IMR-90 (cell line): ENCODE results near the gene FHAD1. TPM values are rescaled to one million over a fixed set of nuclear protein-coding genes. Genes with fewer than 3 reads are reported as not detected.

Experiments
- ATAC-seq: fragments of 200-7000 bp; cut with Tn5 transposase; 2 replicates; pipeline ENCODE4 v1.9.1; 2020; ENCODE audit warnings: low read depth, mild to moderate bottlenecking, moderate library complexity
- BruUV-seq: library from RNA; stranded (reverse); fragments of 400-500 nt; replicated peaks from 2 replicates; lab custom pipeline; 2021; lab: Mats Ljungman, UMichigan
- CTCF ChIA-PET: fragments of 300-600 bp; formaldehyde crosslinking; extraction: SDS; loops from one replicate; lab custom pipeline; 2021; ENCODE audit warnings: antibody characterized with exemption; lab: Yijun Ruan, JAX
- POLR2A ChIA-PET: fragments of 300-600 bp; sonication (Branson Sonifier 250); formaldehyde crosslinking; loops from one replicate; lab custom pipeline; 2022; ENCODE audit warnings: antibody characterized with exemption; ENCODE audit not compliant: unreplicated experiment; lab: Charles Lee
- DNase-seq: peaks from one replicate; pipeline ENCODE4 v3.0.0; 2013
- H2AFZ ChIP-seq: replicated peaks from 2 replicates; pipeline ENCODE3; 2013; ENCODE audit warnings: low read length, mild to moderate bottlenecking; ENCODE audit not compliant: poor library complexity
- H2AK5ac ChIP-seq: 2 replicates; pipeline ENCODE4 v1.6.1; 2013; ENCODE audit warnings: low read depth, low read length, inconsistent platforms
- H2AK9ac ChIP-seq: replicated peaks from 2 replicates; pipeline ENCODE3; 2013; ENCODE audit warnings: mild to moderate bottlenecking, low read depth, low read length, moderate library complexity; ENCODE audit not compliant: poor library complexity
- H2BK120ac ChIP-seq: 2 replicates; pipeline ENCODE4 v1.6.1; 2013; ENCODE audit warnings: low read depth, low read length, inconsistent platforms
- H2BK15ac ChIP-seq: 3 replicates; pipeline ENCODE4 v1.6.1; 2013; ENCODE audit warnings: low read depth, low read length, inconsistent platforms
- H2BK20ac ChIP-seq: 2 replicates; pipeline ENCODE4 v1.6.1; 2013; ENCODE audit warnings: low read depth, mild to moderate bottlenecking, inconsistent platforms, low read length, moderate library complexity
- H2BK5ac ChIP-seq: 2 replicates; pipeline ENCODE4 v1.6.1; 2013; ENCODE audit warnings: mild to moderate bottlenecking, low read depth, low read length, inconsistent platforms; ENCODE audit not compliant: poor library complexity, severe bottlenecking
- H3K14ac ChIP-seq: replicated peaks from 2 replicates; pipeline ENCODE4 v1.6.1; 2013; ENCODE audit warnings: low read depth, low read length, inconsistent platforms
- H3K18ac ChIP-seq: 2 replicates; pipeline ENCODE4 v1.6.1; 2013; ENCODE audit warnings: low read depth, low read length, control low read depth
- H3K23ac ChIP-seq: 2 replicates; pipeline ENCODE4 v1.6.1; 2013; ENCODE audit warnings: low read depth, low read length, inconsistent platforms
- H3K27ac ChIP-seq: 2 replicates; pipeline ENCODE4 v1.5.1; 2013; ENCODE audit warnings: mild to moderate bottlenecking, control low read depth, low read length; ENCODE audit not compliant: insufficient read depth
- H3K27me3 ChIP-seq: 2 replicates; pipeline ENCODE4 v1.6.1; 2013; ENCODE audit warnings: low read length; ENCODE audit not compliant: control insufficient read depth, insufficient read depth
- H3K36me3 ChIP-seq: 2 replicates; pipeline ENCODE4 v1.6.1; 2013; ENCODE audit warnings: low read length, mixed read lengths; ENCODE audit not compliant: control insufficient read depth, insufficient read depth
- H3K4ac ChIP-seq: 2 replicates; pipeline ENCODE4 v1.6.1; 2013; ENCODE audit warnings: low read depth, low read length, inconsistent platforms
- H3K4me1 ChIP-seq: 2 replicates; pipeline ENCODE4 v1.6.1; 2013; ENCODE audit warnings: low read length, mixed read lengths; ENCODE audit not compliant: control insufficient read depth, insufficient read depth
- H3K4me2 ChIP-seq: 2 replicates; pipeline ENCODE4 v1.6.1; 2013; ENCODE audit warnings: low read depth, mild to moderate bottlenecking, control low read depth, low read length, moderate library complexity
- H3K4me3 ChIP-seq: 2 replicates; pipeline ENCODE4 v1.5.1; 2013; ENCODE audit warnings: low read depth, mild to moderate bottlenecking, control low read depth, low read length, moderate library complexity; ENCODE audit not compliant: insufficient read depth
- H3K56ac ChIP-seq: 2 replicates; pipeline ENCODE4 v1.6.1; 2013; ENCODE audit warnings: low read length, inconsistent platforms; ENCODE audit not compliant: insufficient read depth; ENCODE audit errors: extremely low read depth
- H3K79me1 ChIP-seq, 2 experiments: 2 replicates each; pipeline ENCODE4 v1.6.1; 2013; ENCODE audit warnings: low read length in 2 of 2, inconsistent platforms in 1 of 2, low read depth in 1 of 2
- H3K9ac ChIP-seq: 2 replicates; pipeline ENCODE4 v1.6.1; 2013; ENCODE audit warnings: low read depth, low read length, control low read depth
- H3K9me1 ChIP-seq: 2 replicates; pipeline ENCODE4 v1.6.1; 2013; ENCODE audit warnings: low read length, inconsistent platforms; ENCODE audit not compliant: insufficient read depth
- H3K9me3 ChIP-seq: 2 replicates; pipeline ENCODE4 v1.6.1; 2013; ENCODE audit warnings: low read length; ENCODE audit not compliant: control insufficient read depth, insufficient read depth
- H4K20me1 ChIP-seq: 2 replicates; pipeline ENCODE4 v1.6.1; 2013; ENCODE audit warnings: low read length, inconsistent platforms; ENCODE audit not compliant: insufficient read depth
- H4K5ac ChIP-seq: 2 replicates; pipeline ENCODE4 v1.6.1; 2013; ENCODE audit warnings: mild to moderate bottlenecking, low read depth, low read length, control low read depth
- H4K8ac ChIP-seq, 2 experiments: 2 replicates each; pipeline ENCODE4 v1.6.1; 2013; ENCODE audit warnings: low read depth in 2 of 2, low read length in 2 of 2, control low read depth in 1 of 2, inconsistent platforms in 1 of 2
- H4K91ac ChIP-seq: 2 replicates; pipeline ENCODE4 v1.6.1; 2013; ENCODE audit warnings: low read depth, low read length, inconsistent platforms; ENCODE audit not compliant: insufficient read depth
- BHLHE40 ChIP-seq: fragments of 150-350 bp; IDR thresholded peaks from 2 replicates; pipeline ENCODE4 v1.6.1; 2016; ENCODE audit warnings: mild to moderate bottlenecking, low read depth, low read length
- CEBPB ChIP-seq: IDR thresholded peaks from 2 replicates; pipeline ENCODE4 v1.6.1; 2012; ENCODE audit warnings: low read depth, low read length, improper control_type of control experiment
- CHD1 ChIP-seq: IDR thresholded peaks from 2 replicates; pipeline ENCODE4 v1.6.1; 2012; ENCODE audit warnings: low read depth, low read length, improper control_type of control experiment
- ELK1 ChIP-seq: fragments of 150-350 bp; IDR thresholded peaks from 2 replicates; pipeline ENCODE4 v1.6.1; 2016; ENCODE audit warnings: low read depth, mild to moderate bottlenecking, low read length, moderate library complexity, borderline replicate concordance
- FOS ChIP-seq: fragments of 150-350 bp; IDR thresholded peaks from 2 replicates; pipeline ENCODE4 v1.6.1; 2016; ENCODE audit warnings: low read depth, low read length
- MAFK ChIP-seq: IDR thresholded peaks from 2 replicates; pipeline ENCODE4 v1.6.1; 2012; ENCODE audit warnings: low read depth, low read length, improper control_type of control experiment
- MAZ ChIP-seq: IDR thresholded peaks from 2 replicates; pipeline ENCODE4 v1.6.1; 2012; ENCODE audit warnings: low read depth, mild to moderate bottlenecking, low read length, improper control_type of control experiment, moderate library complexity, borderline replicate concordance
- MXI1 ChIP-seq: IDR thresholded peaks from 2 replicates; pipeline ENCODE4 v1.6.1; 2012; ENCODE audit warnings: low read depth, mild to moderate bottlenecking, low read length, moderate library complexity, borderline replicate concordance
- NFE2L2 ChIP-seq: fragments of 150-350 bp; IDR thresholded peaks from 2 replicates; pipeline ENCODE4 v1.6.1; 2016; ENCODE audit warnings: low read depth, mild to moderate bottlenecking, low read length
- POLR2A ChIP-seq: IDR thresholded peaks from 2 replicates; pipeline ENCODE4 v1.6.1; 2012; ENCODE audit warnings: mild to moderate bottlenecking, low read depth, low read length
- RAD21 ChIP-seq: IDR thresholded peaks from 2 replicates; pipeline ENCODE4 v1.6.1; 2012; ENCODE audit warnings: low read length, improper control_type of control experiment
- RCOR1 ChIP-seq: IDR thresholded peaks from 2 replicates; pipeline ENCODE4 v1.6.1; 2012; ENCODE audit warnings: mild to moderate bottlenecking, low read length, improper control_type of control experiment; ENCODE audit not compliant: insufficient replicate concordance
- RFX5 ChIP-seq: IDR thresholded peaks from 2 replicates; pipeline ENCODE4 v1.8.0; 2012; ENCODE audit warnings: low read depth, mild to moderate bottlenecking, low read length, moderate library complexity
- SMC3 ChIP-seq: fragments of 150-350 bp; IDR thresholded peaks from 2 replicates; pipeline ENCODE4 v1.6.1; 2016; ENCODE audit warnings: low read depth, mild to moderate bottlenecking, antibody characterized with exemption, low read length, moderate library complexity
- USF2 ChIP-seq: fragments of 150-350 bp; IDR thresholded peaks from 2 replicates; pipeline ENCODE4 v1.6.1; 2017; ENCODE audit warnings: mild to moderate bottlenecking, antibody characterized with exemption, low read length, low read depth
- WGBS, 2 experiments: methylation state at CpG; one replicate each; pipeline versions ENCODE4 v1.1.5 to v1.1.7; 2013; ENCODE audit warnings: missing lambda C conversion rate in 2 of 2; ENCODE audit not compliant: insufficient read length in 1 of 2; ENCODE audit errors: extremely low coverage in 2 of 2; 5-methylcytosine and 5-hydroxymethylcytosine counted together
- dilution Hi-C: fragments of 300-500 bp; cut with HindIII; formaldehyde crosslinking; loops from one replicate; pipeline ENCODE4 v1.14.3; 2018; ENCODE audit warnings: low sequenced_read_pairs; ENCODE audit not compliant: unreplicated experiment
- in situ Hi-C: fragments of 300-500 bp; cut with MboI; formaldehyde crosslinking; loops from 3 replicates; pipeline ENCODE4 v1.14.3; 2019; ENCODE audit warnings: low sequenced_read_pairs, inconsistent platforms, mixed read lengths
- intact Hi-C: fragments of 100-400 bp; cut with micrococcal nuclease; formaldehyde crosslinking; loops from 2 replicates; pipeline ENCODE4 v1.10.0; 2022
- polyA plus RNA-seq, 3 experiments: library from polyadenylated mRNA; depleted of rRNA; stranded (reverse); fragments of >200 nt; gene quantifications; 2 replicates each; pipeline ENCODE4 v1.2.3, GENCODE V29; 2012; ENCODE audit warnings: low replicate concordance in 1 of 3
- total RNA-seq: library from RNA; depleted of rRNA; stranded (reverse); fragments of >200 nt; gene quantifications from 2 replicates; pipeline ENCODE4 v1.2.3, GENCODE V29; 2012

Gene FHAD1
- total and polyA plus RNA-seq, 2 of the 4 experiments (the other 2 are of a cell fraction) = not detected

GRCh38 chr1:15201221-15201620 is 45.8 kb upstream of the FHAD1 start:
- TF ChIP-seq MAZ = no peak
- no peak for TF ChIP-seq CHD1
- no peak for TF ChIP-seq POLR2A
- no peak for TF ChIP-seq CEBPB
- TF ChIP-seq NFE2L2 = no peak
- no peak for TF ChIP-seq USF2
- no peak for TF ChIP-seq ELK1
- TF ChIP-seq SMC3 = no peak
- TF ChIP-seq FOS = no peak
- no peak for TF ChIP-seq MXI1
- TF ChIP-seq BHLHE40 = no peak
- no peak for TF ChIP-seq RFX5
- TF ChIP-seq RAD21 = no peak
- TF ChIP-seq RCOR1 = no peak
- TF ChIP-seq MAFK = no peak
- 0 out of 2 replicates have a peak overlapping the region, but pooled peaks have one; percentile 9 for H4K5ac ChIP-seq
- peak overlapping the region; percentile 53; the same call in 1 of the 2 replicates for H3K23ac ChIP-seq
- ATAC-seq = no peak
- peak overlapping the region; percentile 73 for H2BK5ac ChIP-seq
- H3K56ac ChIP-seq = no peak overlapping the region
- WGBS, 2 experiments = 100% methylated on average over 1 of the region's 4 CpGs; no CpG with 5 or more reads in 1 of the 2 experiments
- in situ Hi-C loops (no loop called here), dilution Hi-C loops (no loop called here), intact Hi-C loops (no loop called here)
- peak overlapping the region; percentile 76; the same call in 2 of the 3 replicates for H2BK15ac ChIP-seq
- ChIA-PET CTCF (interaction anchor here (0.6 to 1.7 kb wide), 4 partner anchors 8 to 48 kb away, joined by 3 to 6 read pairs (median 4); partner anchors contain the start of gene TMEM51), POLR2A (no interaction called here)
- peak overlapping the region; percentile 61; the same call in 1 of the 2 replicates for H3K18ac ChIP-seq
- H2BK120ac ChIP-seq = peak overlapping the region; percentile 57; the same call in 1 of the 2 replicates
- H3K14ac ChIP-seq = 0 out of 2 replicates have a peak overlapping the region, but pooled peaks have one; percentile 28
- no peaks in the 10 kb centered on the region for H3K27me3 ChIP-seq
- BruUV-seq = no TSS peak
- peak overlapping the region; percentile 67 for H3K4ac ChIP-seq
- no peak for DNase-seq
- H3K4me3 ChIP-seq = no peak overlapping the region
- peaks cover 7% of the 10 kb centered on the region; the same call in 1 of the 2 replicates for H3K36me3 ChIP-seq
- H4K20me1 ChIP-seq = peaks cover 28% of the 10 kb centered on the region; the same call in 1 of the 2 replicates
- peaks cover 34 to 63% of the 10 kb centered on the region in 2 experiments; a peak in 3 of 4 replicates for H3K79me1 ChIP-seq
- peak overlapping the region; percentile 98; the same call in 1 of the 2 replicates for H3K4me2 ChIP-seq
- H3K4me1 ChIP-seq = peaks cover 21% of the 10 kb centered on the region
- 0 out of 2 replicates have a peak overlapping the region, but pooled peaks have one; percentile 13 for H4K91ac ChIP-seq
- H4K8ac ChIP-seq = no peak overlapping the region
- H3K27ac ChIP-seq = peak overlapping the region; percentile 43; the same call in 1 of the 2 replicates
- H3K9ac ChIP-seq = peak overlapping the region; percentile 19; the same call in 1 of the 2 replicates
- no peak overlapping the region for H2AFZ ChIP-seq
- peak overlapping the region; percentile 66; the same call in 1 of the 2 replicates for H2AK5ac ChIP-seq
- no peaks in the 10 kb centered on the region for H3K9me3 ChIP-seq
- H2BK20ac ChIP-seq = peak overlapping the region; percentile 29; the same call in 1 of the 2 replicates
- H3K9me1 ChIP-seq = peaks cover 8% of the 10 kb centered on the region; the same call in 1 of the 2 replicates
- H2AK9ac ChIP-seq = no peak overlapping the region
